Forelimb muscle (tissue), 1 donor: ENCODE measurements around the gene ESPNL. TPM values are rescaled to one million over a fixed set of nuclear protein-coding genes. Genes with fewer than 3 reads are reported as not detected.

ENCODE experiments used
- DNase-seq: peaks from one replicate; pipeline ENCODE4 v3.0.0-alpha.2; 2013; ENCODE audit warnings: low read depth
- polyA plus RNA-seq: library from polyadenylated mRNA; unstranded; fragments of 120-200 nt; gene quantifications from one replicate; pipeline ENCODE4 v1.2.1, GENCODE V29; 2013; ENCODE audit not compliant: insufficient read length

ESPNL gene
- polyA plus RNA-seq, 1 donor = 2.6 TPM

- no peak for DNase-seq
Measured at GRCh38 chr2:238079874-238080327, 20.2 kb upstream of the ESPNL start.

- DNase-seq = no peak
Measured at GRCh38 chr2:238080518-238080917, 19.6 kb upstream of the ESPNL start.

- DNase-seq = no peak
Measured at GRCh38 chr2:238081150-238081549, 19.0 kb upstream of the ESPNL start.

- no peak for DNase-seq
Measured at GRCh38 chr2:238081561-238081960, 18.6 kb upstream of the ESPNL start.

GRCh38 chr2:238082151-238082550, 18.0 kb upstream of the ESPNL start:
- no peak for DNase-seq

- DNase-seq = no peak
Measured at GRCh38 chr2:238082827-238083226, 17.3 kb upstream of the ESPNL start.

- DNase-seq = no peak
Measured at GRCh38 chr2:238083919-238084318, 16.2 kb upstream of the ESPNL start.

- DNase-seq = no peak
Measured at GRCh38 chr2:238084761-238085160, 15.4 kb upstream of the ESPNL start.

GRCh38 chr2:238085899-238086298, 14.2 kb upstream of the ESPNL start:
- no peak for DNase-seq

GRCh38 chr2:238087211-238087610, 12.9 kb upstream of the ESPNL start:
- DNase-seq = no peak

GRCh38 chr2:238090887-238091286, 9.3 kb upstream of the ESPNL start:
- DNase-seq = no peak

- DNase-seq = no peak
Measured at GRCh38 chr2:238091436-238092060, 8.6 kb upstream of the ESPNL start.

- no peak for DNase-seq
Measured at GRCh38 chr2:238092486-238093035, 7.6 kb upstream of the ESPNL start.

GRCh38 chr2:238093181-238094140, 6.7 kb upstream of the ESPNL start:
- DNase-seq = no peak

GRCh38 chr2:238094438-238095022, 5.6 kb upstream of the ESPNL start:
- DNase-seq = no peak

- DNase-seq = no peak
Measured at GRCh38 chr2:238095143-238095542, 5.0 kb upstream of the ESPNL start.

- DNase-seq = no peak
Measured at GRCh38 chr2:238096311-238097011, 3.7 kb upstream of the ESPNL start.

- no peak for DNase-seq
Measured at GRCh38 chr2:238097201-238097987, 2.7 kb upstream of the ESPNL start.

- no peak for DNase-seq
Measured at GRCh38 chr2:238097988-238098871, 1.9 kb upstream of the ESPNL start.
